ENCODE results near the gene PRDM16.

DNA sequence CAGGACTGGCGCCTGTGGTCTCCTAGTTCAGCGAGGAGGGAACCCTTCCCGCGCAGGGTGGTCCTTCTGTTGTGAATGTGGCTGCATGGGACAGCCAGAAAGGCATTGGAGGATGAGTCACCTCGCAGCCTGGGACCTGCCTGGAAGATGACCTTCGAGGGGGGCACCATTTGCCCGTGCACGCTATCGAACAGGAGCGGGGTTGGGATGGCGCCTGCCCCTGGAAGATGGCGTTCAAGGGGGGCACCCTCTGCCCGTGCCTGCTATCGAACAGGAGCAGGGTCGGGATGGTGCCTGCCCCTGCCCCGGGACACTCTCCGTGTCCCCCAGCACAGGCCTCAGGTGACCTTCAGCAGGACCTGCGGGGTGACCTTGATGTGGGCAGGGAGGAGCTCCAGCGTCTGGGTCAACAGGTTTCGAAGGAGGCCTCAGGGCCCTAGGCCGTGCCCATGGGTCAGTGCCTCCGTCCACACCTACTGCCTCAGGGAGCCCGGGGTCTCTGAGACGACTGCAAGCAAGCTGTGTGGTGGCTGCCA lies 49.4 kb upstream of the PRDM16 start:
- no peak for TF ChIP-seq SUZ12 (IDR thresholded peaks at IDR 0.05; ENCODE audit: extremely low read depth, insufficient read depth, insufficient read length)
- TF ChIP-seq ZNF274 (IDR thresholded peaks at IDR 0.05; ENCODE audit: low read depth, low read length): no peak
- TF ChIP-seq YY1 (IDR thresholded peaks at IDR 0.05; ENCODE audit: insufficient read depth, insufficient read length): no peak
